ENCODE results near the gene LRIF1.
"Not testable (repeated sequence)": the region's sequence is repeated elsewhere in the genome, so short reads cannot be mapped to it uniquely, and the experiment has no call there.

The LRIF1 gene

DNA sequence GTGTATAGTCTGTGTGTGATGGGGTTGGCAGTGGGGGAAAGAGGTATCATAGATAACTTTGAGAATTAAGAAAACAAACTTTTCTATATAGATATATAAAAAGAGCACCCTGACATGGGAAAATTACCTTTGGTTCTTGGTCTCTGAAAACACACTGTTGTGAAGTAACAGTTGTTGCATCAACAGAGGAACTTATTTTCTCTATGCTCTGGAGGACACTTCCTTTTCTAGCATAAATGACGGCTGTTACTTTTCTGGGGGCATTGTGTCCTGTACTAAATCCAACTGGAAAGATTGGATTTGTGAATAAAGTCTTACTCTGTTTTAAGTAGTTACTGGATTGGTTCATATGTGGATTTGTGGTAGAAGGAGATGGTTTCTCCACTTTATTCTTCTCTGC lies 12.6 kb downstream of the LRIF1 start:
- no peak for DNase-seq (ENCODE audit: low read depth in 2 of 2)

DNA sequence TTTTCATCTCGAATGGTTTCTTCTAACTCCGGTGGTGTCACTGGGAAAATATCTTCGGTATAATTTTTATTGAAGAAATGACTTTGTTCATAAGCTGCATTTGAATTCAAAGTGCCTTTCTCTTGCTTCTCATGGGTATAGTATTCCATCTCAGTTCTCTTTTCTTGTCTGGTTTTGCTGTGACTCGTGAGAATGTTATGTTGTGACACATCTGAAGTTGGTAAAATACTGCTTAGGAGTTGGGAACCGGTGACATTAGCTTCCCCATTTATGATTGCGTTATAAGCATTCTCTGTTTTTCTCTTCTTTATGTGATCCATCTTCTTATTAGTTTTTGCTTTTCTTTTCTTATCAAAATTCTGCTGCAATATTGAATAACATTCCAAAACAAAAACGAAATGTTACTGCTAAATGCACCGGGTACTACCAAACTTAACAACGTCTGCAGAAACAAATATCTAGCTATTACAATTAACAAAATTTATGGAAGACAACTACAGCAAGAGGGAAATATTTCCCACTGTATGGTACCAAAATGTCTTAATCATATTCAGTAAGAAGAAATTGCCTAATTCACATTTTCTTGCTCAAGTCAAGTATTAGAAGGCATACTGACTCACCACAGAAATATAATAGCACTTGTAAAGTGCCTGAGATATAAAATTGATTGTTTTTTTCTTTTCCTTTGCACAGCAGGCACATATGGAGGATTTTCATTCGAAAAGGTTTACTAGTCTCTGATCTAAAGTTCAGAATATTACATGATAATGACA lies 15.5 kb downstream of the LRIF1 start:
- no peak for DNase-seq (ENCODE audit: low read depth in 2 of 2)

DNA sequence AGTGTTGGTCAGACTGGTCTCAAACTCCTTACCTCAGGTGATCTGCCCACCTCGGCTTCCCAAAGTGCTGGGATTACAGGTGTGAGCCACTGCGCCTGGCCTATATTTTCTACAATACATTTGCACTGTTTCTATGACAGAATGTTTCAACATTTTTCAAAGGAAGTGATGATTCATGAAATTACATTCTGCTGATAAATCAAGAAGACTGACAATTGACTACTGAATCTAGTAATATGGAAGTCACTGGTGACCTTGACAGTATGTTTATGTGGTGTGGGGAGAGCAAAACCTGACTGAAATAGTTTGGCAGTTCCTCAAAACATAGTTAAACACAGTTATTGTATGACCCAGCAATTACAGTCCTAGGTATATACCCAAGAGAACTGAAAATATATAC lies 18.1 kb downstream of the LRIF1 start:
- no peak for DNase-seq (ENCODE audit: low read depth in 2 of 2)

DNA sequence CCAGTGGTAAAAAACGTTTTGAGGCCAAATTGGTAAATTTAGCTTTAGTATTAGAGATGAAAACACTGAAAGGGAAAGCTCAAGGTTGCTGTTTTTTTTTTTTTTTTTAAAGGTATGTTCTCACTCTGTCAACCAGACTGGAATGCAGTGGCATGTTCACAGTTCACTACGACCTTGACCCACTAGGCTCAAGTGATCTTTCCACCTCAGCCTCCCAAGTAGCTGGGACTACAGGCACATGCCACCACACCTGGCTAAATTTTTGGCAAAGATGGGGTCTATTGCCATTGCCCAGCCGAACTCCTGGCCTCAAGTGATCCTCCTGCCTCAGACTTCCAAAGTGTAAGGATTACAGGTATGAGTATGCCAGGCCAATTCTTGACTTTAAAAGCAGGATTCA lies 18.9 kb downstream of the LRIF1 start:
- no peak for DNase-seq (ENCODE audit: low read depth in 2 of 2)

GRCh38 chr1:110936567-110936966 lies 27.2 kb downstream of the LRIF1 start:
- no peak for DNase-seq (ENCODE audit: low read depth in 2 of 2)

GRCh38 chr1:110931097-110931496 lies 32.6 kb downstream of the LRIF1 start:
- DNase-seq (ENCODE audit: low read depth in 2 of 2): not testable (repeated sequence)

- no peak for DNase-seq (ENCODE audit: low read depth in 2 of 2)
These were observed 34.8 kb downstream of the LRIF1 start for GRCh38 chr1:110928904-110929303.

DNA sequence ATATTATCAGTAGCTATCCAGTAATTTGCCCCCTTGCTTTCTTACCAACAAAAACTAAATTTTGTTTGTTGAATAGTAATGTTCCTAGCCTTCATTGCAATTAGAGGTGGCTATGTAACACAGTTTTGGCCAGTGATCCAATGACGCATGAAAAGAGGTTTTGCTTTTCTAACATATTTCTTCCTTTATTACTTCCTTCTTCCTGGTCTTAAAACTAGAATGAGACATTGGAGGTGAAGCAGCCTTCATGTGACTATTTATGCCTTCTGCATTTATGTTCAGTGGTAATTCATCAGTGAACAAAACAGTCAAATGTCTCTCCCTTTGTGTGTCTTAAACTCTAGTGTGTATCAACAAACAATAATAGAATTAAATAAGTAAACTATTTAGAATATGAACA lies 35.5 kb downstream of the LRIF1 start:
- DNase-seq (ENCODE audit: low read depth in 2 of 2): no peak

- no peak for DNase-seq (ENCODE audit: low read depth in 2 of 2)
These were observed 36.1 kb downstream of the LRIF1 start for GRCh38 chr1:110927484-110928075.

- no peak for DNase-seq (ENCODE audit: low read depth in 2 of 2)
These were observed 41.8 kb downstream of the LRIF1 start for GRCh38 chr1:110921953-110922352.

DNA sequence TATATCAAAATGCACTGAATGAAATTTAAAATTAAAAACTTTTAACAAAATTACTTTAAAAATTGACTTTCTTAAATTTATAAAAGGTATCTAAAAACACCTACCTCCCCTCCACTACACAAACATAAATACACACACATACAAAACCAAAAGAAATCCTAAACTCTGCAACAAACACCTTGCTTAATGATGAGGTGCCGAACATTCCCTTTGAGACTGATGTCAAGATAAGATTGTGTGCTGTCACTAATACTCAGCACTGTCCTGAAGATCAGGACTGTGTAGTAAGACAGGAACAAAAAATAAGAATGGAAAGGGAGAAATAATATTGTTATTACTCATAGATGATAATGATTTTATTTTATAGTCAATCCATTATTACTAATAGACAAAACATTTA lies 45.7 kb downstream of the LRIF1 start:
- DNase-seq (ENCODE audit: low read depth in 2 of 2): no peak

DNA sequence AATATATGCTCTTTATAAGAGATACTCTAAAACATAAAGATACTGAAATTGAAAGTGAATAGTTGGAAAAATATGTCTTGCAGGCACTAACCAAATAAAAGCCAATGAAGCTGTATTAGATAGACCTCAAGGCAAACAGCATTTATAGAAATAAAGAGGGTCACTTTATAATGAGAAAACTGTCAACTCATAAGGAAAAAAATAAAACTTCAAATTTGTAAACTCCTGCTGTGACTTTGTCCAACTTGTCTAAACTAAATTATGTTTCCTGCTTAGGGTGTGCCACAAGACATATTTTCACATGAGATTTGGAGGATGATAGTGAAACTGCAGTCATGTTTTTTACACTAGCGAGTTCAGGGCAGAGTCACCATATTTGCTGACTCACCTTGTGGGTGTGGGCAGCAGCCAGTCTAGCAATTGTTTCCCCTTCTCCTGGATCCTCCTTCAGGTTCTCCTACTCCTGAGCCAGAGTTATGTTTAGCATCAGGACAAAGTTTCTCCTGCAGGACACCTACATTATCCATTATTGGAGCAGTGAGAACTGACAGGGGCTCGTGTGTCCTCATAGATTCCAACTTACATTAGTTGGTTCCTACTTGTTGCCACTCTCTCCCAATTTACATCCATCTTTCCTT lies 46.9 kb downstream of the LRIF1 start:
- no peak for DNase-seq (ENCODE audit: low read depth in 2 of 2)

GRCh38 chr1:110916274-110916668 lies 47.5 kb downstream of the LRIF1 start:
- DNase-seq (ENCODE audit: low read depth in 2 of 2): no peak

- no peak for DNase-seq (ENCODE audit: low read depth in 2 of 2)
These were observed 47.9 kb downstream of the LRIF1 start for GRCh38 chr1:110915804-110916203.

DNA sequence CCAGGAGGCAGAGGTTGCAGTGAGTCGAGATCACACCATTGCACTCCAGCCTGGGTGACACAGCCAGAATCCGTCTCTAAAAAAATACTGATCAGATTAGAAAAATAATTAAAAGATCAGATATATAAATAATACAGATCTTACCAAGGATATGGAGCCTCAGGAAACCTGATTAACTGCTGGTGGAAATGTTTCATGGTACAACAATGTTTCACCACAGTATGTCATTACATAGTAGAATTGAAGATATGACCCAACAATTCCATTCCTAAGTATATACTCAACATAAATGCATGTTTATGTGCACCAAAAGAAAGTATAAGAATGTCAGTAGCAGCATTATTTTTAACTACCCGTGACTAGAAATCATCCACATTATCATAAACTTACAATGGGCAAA lies 49.0 kb downstream of the LRIF1 start:
- no peak for DNase-seq (ENCODE audit: low read depth in 2 of 2)

GRCh38 chr1:110912784-110913183 lies 50.9 kb downstream of the LRIF1 start:
- no peak for DNase-seq (ENCODE audit: low read depth in 2 of 2)

DNA sequence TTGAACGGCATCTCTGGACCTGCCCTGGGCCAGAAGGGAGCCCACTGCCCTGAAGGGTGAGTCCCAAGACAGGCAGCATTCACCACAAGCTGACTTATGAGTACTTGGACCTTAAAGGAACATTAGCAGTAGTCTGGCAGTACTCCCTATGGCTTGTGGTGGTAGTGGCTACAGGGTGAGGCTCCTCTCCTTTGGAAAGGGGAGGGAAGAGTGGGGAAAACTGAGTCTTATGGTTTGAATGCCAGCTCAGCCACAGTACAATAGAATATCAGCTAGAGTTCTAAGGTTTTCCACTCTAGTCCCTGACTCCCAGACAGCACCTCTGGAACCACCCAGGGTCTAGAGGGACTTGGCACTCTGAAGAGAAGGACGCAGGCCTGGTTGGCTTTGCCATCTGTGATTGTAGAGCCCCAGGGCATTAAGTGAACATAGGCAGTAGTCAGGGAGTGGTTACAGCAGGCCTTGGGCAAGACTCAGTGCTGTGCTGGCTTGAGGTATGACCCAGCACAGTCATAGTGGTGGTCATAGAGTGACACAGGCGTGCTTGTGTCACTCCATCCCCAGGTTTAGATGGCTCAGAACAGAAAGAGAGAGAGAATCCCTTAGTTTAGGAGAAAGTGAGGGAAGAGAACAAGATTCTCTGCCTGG lies 59.7 kb downstream of the LRIF1 start:
- DNase-seq (ENCODE audit: low read depth in 2 of 2): no peak

- no peak for DNase-seq (ENCODE audit: low read depth in 2 of 2)
These were observed 60.8 kb downstream of the LRIF1 start for GRCh38 chr1:110902820-110903463.

- no peak for DNase-seq (ENCODE audit: low read depth in 2 of 2)
These were observed 64.3 kb downstream of the LRIF1 start for GRCh38 chr1:110899458-110899843.

DNA sequence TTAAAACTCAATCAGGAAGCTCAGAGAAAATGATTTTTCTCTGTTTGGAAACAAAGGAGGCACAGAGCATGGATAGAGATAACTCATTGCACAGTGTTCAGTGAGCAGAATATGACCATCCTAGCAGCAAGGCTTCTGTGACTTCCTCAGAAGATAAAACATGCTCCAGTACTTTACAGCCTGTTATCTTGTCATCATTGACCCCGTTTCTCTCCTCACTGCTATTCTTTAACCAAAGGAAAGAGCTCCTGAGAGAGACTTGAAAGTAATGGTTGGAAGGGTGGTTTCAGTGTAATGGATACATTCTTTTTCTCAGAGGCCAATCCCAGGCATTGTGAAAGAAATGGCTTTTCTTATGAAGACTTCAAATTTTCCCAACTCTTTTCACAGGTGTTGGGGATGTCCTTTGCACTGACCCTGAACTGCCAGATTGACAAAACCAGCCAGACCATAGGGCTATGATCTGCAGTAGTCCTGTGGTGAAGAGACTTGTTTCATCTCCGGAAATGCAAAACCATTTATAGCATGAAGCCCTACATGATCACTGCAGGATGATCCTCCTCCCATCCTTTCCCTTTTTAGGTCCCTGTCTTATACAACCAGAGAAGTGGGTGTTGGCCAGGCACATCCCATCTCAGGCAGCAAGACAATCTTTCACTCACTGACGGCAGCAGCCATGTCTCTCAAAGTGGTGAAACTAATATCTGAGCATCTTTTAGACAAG lies 64.8 kb downstream of the LRIF1 start:
- no peak for DNase-seq (ENCODE audit: low read depth in 2 of 2)

DNA sequence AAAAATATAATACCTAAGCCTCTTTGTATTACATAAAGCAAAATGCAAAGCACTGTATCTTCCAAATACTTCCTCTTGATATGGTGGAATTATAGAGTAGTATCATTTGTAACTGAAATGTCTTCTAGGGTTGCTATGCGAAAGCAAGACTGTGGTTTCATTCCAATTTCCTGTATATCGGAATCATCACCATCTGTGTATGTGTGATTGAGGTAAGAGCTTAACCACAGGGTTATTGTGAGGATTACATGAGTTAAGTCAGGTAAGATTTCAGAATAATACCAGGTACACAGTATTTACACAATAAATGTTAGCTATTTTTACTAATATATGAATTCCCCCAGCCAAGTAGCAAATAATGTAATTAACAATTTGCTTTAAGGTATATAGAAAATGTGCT lies 66.0 kb downstream of the LRIF1 start:
- no peak for DNase-seq (ENCODE audit: low read depth in 2 of 2)
